Stimulated activated naive CD4-positive, alpha-beta T cell treated with Interleukin-2 at 50 U/mL for 16 hours (primary cell): ENCODE data around the gene LRRC2.
"Not testable (repeated sequence)": the region's sequence is repeated elsewhere in the genome, so short reads cannot be mapped to it uniquely, and the experiment has no call there.

Experiments
- DNase-seq: peaks from one replicate; lab custom pipeline; 2025; lab: John Stamatoyannopoulos, UW

Gene LRRC2

GRCh38 chr3:46497556-46498265 lies 68.4 kb downstream of the LRRC2 start, which contains the start of gene RTP3:
Gene RTP3 (plus strand): TSS chr3:46497976. CDS start chr3:46498063, 87 bp downstream.
- DNase-seq, result no peak

GRCh38 chr3:46496746-46497555 lies 69.2 kb downstream of the LRRC2 start:
- DNase-seq, result peak; percentile 23

- no peak for DNase-seq
Measured at GRCh38 chr3:46495901-46496456, 70.1 kb downstream of the LRRC2 start.

- DNase-seq, result not testable (repeated sequence)
Measured at GRCh38 chr3:46494491-46494890, 71.6 kb downstream of the LRRC2 start.

GRCh38 chr3:46492890-46493547 lies 73.1 kb downstream of the LRRC2 start:
- DNase-seq, result no peak

- no peak for DNase-seq
Measured at GRCh38 chr3:46491089-46492070, 74.7 kb downstream of the LRRC2 start.

- DNase-seq, result no peak
Measured at GRCh38 chr3:46490338-46491084, 75.6 kb downstream of the LRRC2 start.

GRCh38 chr3:46489875-46490274 lies 76.2 kb downstream of the LRRC2 start:
- DNase-seq, result no peak

- DNase-seq, result no peak
Measured at GRCh38 chr3:46489381-46489780, 76.7 kb downstream of the LRRC2 start.

- DNase-seq, result peak; percentile 90
Measured at GRCh38 chr3:46488735-46489361, 77.3 kb downstream of the LRRC2 start.

GRCh38 chr3:46485779-46486175 lies 80.3 kb downstream of the LRRC2 start:
- DNase-seq, result no peak

GRCh38 chr3:46484911-46485778 lies 81.0 kb downstream of the LRRC2 start:
- no peak for DNase-seq

GRCh38 chr3:46484388-46484787 lies 81.7 kb downstream of the LRRC2 start:
- no peak for DNase-seq

GRCh38 chr3:46483825-46484224 lies 82.3 kb downstream of the LRRC2 start:
- DNase-seq, result no peak

- no peak for DNase-seq
Measured at GRCh38 chr3:46482632-46483350, 83.3 kb downstream of the LRRC2 start.

- no peak for DNase-seq
Measured at GRCh38 chr3:46481636-46482035, 84.5 kb downstream of the LRRC2 start.

GRCh38 chr3:46480491-46481195 lies 85.5 kb downstream of the LRRC2 start:
- no peak for DNase-seq

GRCh38 chr3:46479696-46480095 lies 86.4 kb downstream of the LRRC2 start:
- DNase-seq, result no peak
